NB4 (cell line): ENCODE data around the gene ATIC.

ENCODE experiments used
- DNase-seq: peaks from one replicate; pipeline ENCODE4 v3.0.0; 2010; ENCODE audit warnings: low read depth
- H3K4me3 ChIP-seq: one replicate; pipeline ENCODE4 v1.5.1; 2011; ENCODE audit warnings: mild to moderate bottlenecking, low read depth, low read length, moderate library complexity
- MYC ChIP-seq: IDR thresholded peaks from 2 replicates; pipeline ENCODE4 v1.6.1; 2011; ENCODE audit warnings: low read depth, low read length
- POLR2A ChIP-seq: IDR thresholded peaks from 2 replicates; pipeline ENCODE4 v1.6.1; 2011; ENCODE audit warnings: mild to moderate bottlenecking; ENCODE audit not compliant: insufficient read length; ENCODE audit errors: extremely low read depth
- TF ChIP-seq, protein P1 (sequence below): IDR thresholded peaks from 2 replicates; pipeline ENCODE4 v1.6.1; 2011; ENCODE audit warnings: low read depth, low read length
- TF ChIP-seq, protein P2 (sequence below): IDR thresholded peaks from one replicate; pipeline ENCODE4 v1.5.1; 2012; ENCODE audit warnings: low read depth, low read length

The ATIC gene

DNA sequence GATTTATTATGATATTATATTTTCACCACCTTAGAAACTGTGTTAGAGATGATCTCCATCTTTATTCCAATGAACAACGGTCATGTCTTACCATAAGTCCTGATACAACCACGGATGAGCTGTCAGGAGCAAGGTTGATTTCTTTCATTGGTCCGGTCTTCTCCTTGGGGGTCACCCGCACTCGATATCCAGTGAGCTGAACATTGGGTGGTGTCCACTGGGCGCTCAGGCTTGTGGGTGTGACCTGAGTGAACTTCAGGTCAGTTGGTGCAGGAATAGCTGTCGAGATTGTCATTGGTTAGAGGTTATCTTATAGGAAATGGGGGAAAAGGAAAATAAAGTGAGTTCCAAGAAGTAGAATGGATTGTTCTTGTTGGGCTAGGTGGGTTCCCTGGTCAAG lies 67.2 kb downstream of the ATIC start:
- TF ChIP-seq MYC (no peak), POLR2A (no peak)
- TF ChIP-seq, protein P1, sequence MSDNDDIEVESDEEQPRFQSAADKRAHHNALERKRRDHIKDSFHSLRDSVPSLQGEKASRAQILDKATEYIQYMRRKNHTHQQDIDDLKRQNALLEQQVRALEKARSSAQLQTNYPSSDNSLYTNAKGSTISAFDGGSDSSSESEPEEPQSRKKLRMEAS = no peak
- TF ChIP-seq, protein P2, sequence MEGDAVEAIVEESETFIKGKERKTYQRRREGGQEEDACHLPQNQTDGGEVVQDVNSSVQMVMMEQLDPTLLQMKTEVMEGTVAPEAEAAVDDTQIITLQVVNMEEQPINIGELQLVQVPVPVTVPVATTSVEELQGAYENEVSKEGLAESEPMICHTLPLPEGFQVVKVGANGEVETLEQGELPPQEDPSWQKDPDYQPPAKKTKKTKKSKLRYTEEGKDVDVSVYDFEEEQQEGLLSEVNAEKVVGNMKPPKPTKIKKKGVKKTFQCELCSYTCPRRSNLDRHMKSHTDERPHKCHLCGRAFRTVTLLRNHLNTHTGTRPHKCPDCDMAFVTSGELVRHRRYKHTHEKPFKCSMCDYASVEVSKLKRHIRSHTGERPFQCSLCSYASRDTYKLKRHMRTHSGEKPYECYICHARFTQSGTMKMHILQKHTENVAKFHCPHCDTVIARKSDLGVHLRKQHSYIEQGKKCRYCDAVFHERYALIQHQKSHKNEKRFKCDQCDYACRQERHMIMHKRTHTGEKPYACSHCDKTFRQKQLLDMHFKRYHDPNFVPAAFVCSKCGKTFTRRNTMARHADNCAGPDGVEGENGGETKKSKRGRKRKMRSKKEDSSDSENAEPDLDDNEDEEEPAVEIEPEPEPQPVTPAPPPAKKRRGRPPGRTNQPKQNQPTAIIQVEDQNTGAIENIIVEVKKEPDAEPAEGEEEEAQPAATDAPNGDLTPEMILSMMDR = no peak
- no peak overlapping the region for H3K4me3 ChIP-seq
- no peak for DNase-seq

DNA sequence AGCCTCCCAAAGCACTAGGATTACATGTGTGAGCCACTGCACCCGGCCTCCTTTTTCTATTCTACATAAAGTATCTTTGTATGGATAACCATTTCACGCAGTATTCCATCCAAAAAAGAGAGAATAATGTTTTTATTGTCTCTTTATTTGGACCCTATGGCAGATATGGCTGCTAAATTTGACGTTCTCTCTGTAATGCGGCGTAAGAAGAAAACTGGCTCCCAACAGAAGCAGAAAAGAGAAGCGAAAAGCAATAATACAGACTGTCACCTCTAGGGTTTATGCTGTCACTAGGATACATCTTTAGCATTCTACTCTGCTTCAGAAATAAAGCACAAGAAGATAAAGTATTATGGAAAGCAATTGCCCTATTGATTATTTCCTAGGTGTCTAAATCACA lies 68.1 kb downstream of the ATIC start:
- no peak for DNase-seq
- H3K4me3 ChIP-seq = no peak overlapping the region
- TF ChIP-seq, protein P2 = no peak
- no peak for TF ChIP-seq POLR2A
- TF ChIP-seq, protein P1 = no peak
- TF ChIP-seq MYC = no peak

DNA sequence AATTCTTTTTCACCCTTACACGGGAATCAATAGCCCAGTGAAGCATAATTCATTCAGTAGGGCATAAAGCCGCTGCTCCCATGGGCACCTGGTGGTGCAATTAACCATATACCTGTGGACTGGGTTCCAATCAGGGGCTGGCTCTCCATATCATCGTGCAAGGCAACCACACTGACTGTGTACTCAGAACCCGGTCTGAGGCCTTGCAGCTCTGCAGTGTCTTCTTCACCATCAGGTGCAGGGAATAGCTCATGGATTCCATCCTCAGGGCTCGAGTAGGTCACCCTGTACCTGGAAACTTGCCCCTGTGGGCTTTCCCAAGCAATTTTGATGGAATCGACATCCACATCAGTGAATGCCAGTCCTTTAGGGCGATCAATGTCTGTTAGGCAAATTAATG lies 68.8 kb downstream of the ATIC start:
- DNase-seq = no peak
- no peak overlapping the region for H3K4me3 ChIP-seq
- no peak for TF ChIP-seq POLR2A
- TF ChIP-seq, protein P2 = no peak
- TF ChIP-seq, protein P1 = no peak

DNA sequence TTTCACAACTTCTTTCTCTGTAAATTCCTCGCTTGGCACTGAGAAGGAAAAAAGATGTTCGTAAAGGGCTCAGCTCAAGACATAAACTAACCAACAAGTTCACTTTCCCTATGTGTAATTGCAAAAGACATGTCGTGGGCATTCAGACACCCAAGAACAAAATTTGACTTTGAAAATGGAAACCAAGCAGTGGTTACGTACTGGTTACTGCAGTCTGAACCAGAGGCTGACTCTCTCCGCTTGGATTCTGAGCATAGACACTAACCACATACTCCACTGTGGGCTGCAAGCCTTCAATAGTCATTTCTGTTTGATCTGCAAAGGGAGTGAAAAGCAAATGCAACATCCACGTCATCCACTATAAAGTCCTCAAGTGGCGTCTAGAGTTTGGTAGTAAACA lies 70.2 kb downstream of the ATIC start:
- TF ChIP-seq, protein P2 = no peak
- TF ChIP-seq POLR2A (no peak), MYC (no peak)
- TF ChIP-seq, protein P1 = no peak
- DNase-seq = no peak
- H3K4me3 ChIP-seq = no peak overlapping the region

DNA sequence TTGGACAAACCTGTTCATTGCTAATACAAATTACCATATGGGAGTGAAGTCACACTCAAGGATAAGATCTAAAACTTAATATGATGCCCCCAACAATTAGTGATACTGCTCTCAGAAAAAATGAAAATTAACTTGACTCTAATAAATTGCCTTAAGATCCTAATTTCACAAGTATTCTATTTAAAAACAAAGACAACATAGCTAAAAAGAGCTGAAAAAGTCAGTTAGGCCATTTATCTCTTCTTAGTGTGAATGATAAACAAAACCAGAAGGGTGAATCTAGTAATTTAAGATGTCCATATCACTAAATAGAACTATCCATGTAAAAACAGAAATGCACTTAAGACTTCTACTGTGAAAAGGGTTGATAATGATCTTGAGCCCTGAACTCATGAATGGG lies 70.6 kb downstream of the ATIC start:
- no peak overlapping the region for H3K4me3 ChIP-seq
- no peak for DNase-seq
- TF ChIP-seq MYC (no peak), POLR2A (no peak)
- TF ChIP-seq, protein P1 = no peak
- TF ChIP-seq, protein P2 = no peak

DNA sequence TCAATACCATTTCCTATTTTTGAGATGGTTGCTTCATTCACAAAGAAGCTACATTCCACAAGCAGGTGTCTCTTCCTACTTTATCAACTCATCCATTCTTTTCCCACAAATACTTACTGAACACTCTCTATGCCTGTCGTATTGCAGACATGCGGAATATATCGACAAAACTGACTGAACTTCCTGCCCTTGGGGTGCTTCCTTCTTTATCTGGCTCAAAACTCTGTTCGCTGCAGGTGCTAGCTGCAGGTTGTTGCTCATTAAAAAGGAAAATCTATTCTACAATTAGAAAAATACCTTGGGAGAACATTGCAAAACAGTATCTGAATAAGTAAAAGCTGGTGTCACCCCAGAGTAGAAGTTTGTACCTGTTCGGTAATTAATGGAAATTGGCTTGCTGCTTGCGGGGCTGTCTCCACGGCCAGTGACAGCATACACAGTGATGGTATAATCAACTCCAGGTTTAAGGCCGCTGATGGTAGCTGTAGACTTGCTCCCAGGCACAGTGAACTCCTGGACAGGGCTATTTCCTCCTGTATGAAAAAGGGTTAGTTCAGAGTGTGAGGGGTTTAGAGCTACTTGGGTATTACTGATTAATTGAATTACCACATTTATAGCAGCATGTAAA lies 71.9 kb downstream of the ATIC start:
- no peak for DNase-seq
- no peak overlapping the region for H3K4me3 ChIP-seq

More for the DNA sequence above, 71.9 kb downstream of the ATIC start:
- TF ChIP-seq MYC (no peak), POLR2A (no peak)
- TF ChIP-seq, protein P2 = no peak
- TF ChIP-seq, protein P1 = no peak
